CD8-positive, alpha-beta memory T cell (primary cell): ENCODE results near the gene CMSS1. TPM values are rescaled to one million over a fixed set of nuclear protein-coding genes. Genes with fewer than 3 reads are reported as not detected.
A peak's percentile ranks its signal among the peaks of the same experiment; 100 is the strongest.

ENCODE experiments used
- CTCF ChIA-PET: fragments of 350-600 bp; sonication (Branson Sonifier 250); formaldehyde crosslinking; loops from one replicate; lab custom pipeline; 2021; ENCODE audit warnings: antibody characterized with exemption; lab: Charles Lee
- POLR2A ChIA-PET: fragments of 350-600 bp; sonication (Branson Sonifier 250); formaldehyde crosslinking; loops from one replicate; lab custom pipeline; 2021; ENCODE audit warnings: antibody characterized with exemption; lab: Charles Lee
- DNase-seq, 5 donors: peaks; one replicate each; pipeline versions ENCODE4 v3.0.0 to v3.0.0-alpha.2; 2020 to 2022; ENCODE audit warnings: mixed read lengths in 1 of 5
- H3K27ac ChIP-seq: one replicate; pipeline ENCODE4 v1.7.0; 2013; ENCODE audit warnings: low read depth, mild to moderate bottlenecking, low read length, moderate library complexity
- H3K27me3 ChIP-seq: 2 replicates; pipeline ENCODE4 v1.7.0; 2013; ENCODE audit warnings: low read length, mild to moderate bottlenecking; ENCODE audit not compliant: insufficient read depth, poor library complexity, severe bottlenecking
- H3K36me3 ChIP-seq: 2 replicates; pipeline ENCODE4 v1.7.0; 2013; ENCODE audit warnings: mild to moderate bottlenecking, low read length, moderate library complexity; ENCODE audit not compliant: insufficient read depth
- H3K4me1 ChIP-seq: 2 replicates; pipeline ENCODE4 v1.7.0; 2013; ENCODE audit warnings: mild to moderate bottlenecking, low read length, moderate library complexity; ENCODE audit not compliant: insufficient read depth
- H3K4me3 ChIP-seq: 2 replicates; pipeline ENCODE4 v1.7.0; 2013; ENCODE audit warnings: mild to moderate bottlenecking, low read length
- H3K9me3 ChIP-seq: 2 replicates; pipeline ENCODE4 v1.7.0; 2013; ENCODE audit warnings: mild to moderate bottlenecking, low read length
- H3K27ac Mint-ChIP-seq, 8 donors: one replicate each; pipeline ENCODE4 v1.8.0; 2020 to 2021; ENCODE audit warnings: mixed read lengths in 8 of 8, mild to moderate bottlenecking in 6 of 8, inconsistent platforms in 3 of 8, moderate library complexity in 3 of 8
- H3K27me3 Mint-ChIP-seq, 2 donors: one replicate each; pipeline ENCODE4 v1.8.0; 2020 to 2021; ENCODE audit warnings: mixed read lengths in 2 of 2, mild to moderate bottlenecking in 1 of 2, moderate library complexity in 1 of 2
- H3K36me3 Mint-ChIP-seq, 3 donors: one replicate each; pipeline ENCODE4 v1.8.0; 2020 to 2021; ENCODE audit warnings: mixed read lengths in 3 of 3, inconsistent platforms in 1 of 3, mild to moderate bottlenecking in 1 of 3
- H3K4me1 Mint-ChIP-seq, 3 donors: one replicate each; pipeline ENCODE4 v1.8.0; 2020 to 2021; ENCODE audit warnings: mixed read lengths in 3 of 3, inconsistent platforms in 1 of 3, mild to moderate bottlenecking in 1 of 3
- H3K4me3 Mint-ChIP-seq, 7 donors: one replicate each; pipeline ENCODE4 v1.8.0; 2020 to 2021; ENCODE audit warnings: mixed read lengths in 7 of 7, mild to moderate bottlenecking in 6 of 7, moderate library complexity in 4 of 7, inconsistent platforms in 2 of 7
- H3K9me3 Mint-ChIP-seq, 5 donors: one replicate each; pipeline ENCODE4 v1.8.0; 2020 to 2022; ENCODE audit warnings: mixed read lengths in 5 of 5, mild to moderate bottlenecking in 3 of 5, moderate library complexity in 2 of 5, inconsistent platforms in 1 of 5
- polyA plus RNA-seq: library from polyadenylated mRNA; unstranded; fragments of 300-500 nt; fragmentation: Illumina TruSeq; gene quantifications from one replicate; pipeline ENCODE4 v1.2.3, GENCODE V29; 2021
- total RNA-seq, 2 experiments: library from RNA; stranded (reverse); gene quantifications; one replicate each; pipeline ENCODE4 v1.2.3, GENCODE V29; 2021

Gene CMSS1
- total and polyA plus RNA-seq, 3 experiments from 2014 or later, result 16.8 to 143 (median 140) TPM

GRCh38 chr3:99846477-99847160, 29.0 kb downstream of the CMSS1 start:
- Histone ChIP-seq H3K36me3 (no peaks in the 10 kb centered on the region), H3K9me3 (no peaks in the 10 kb centered on the region), H3K4me3 (no peak overlapping the region), H3K27ac (no peak overlapping the region), H3K27me3 (no peaks in the 10 kb centered on the region), H3K4me1 (no peaks in the 10 kb centered on the region)
- Mint-ChIP-seq H3K4me3 (no peak overlapping the region), H3K36me3 (no peaks in the 10 kb centered on the region), H3K27ac (no peak overlapping the region), H3K9me3 (no peaks in the 10 kb centered on the region), H3K27me3 (peaks cover 0 to 2% of the 10 kb centered on the region in 2 donors), H3K4me1 (peaks cover 0 to 4% (median 1%) of the 10 kb centered on the region in 3 donors)
- DNase-seq, result no peak
- ChIA-PET CTCF (interaction anchor here (1.4 to 1.9 kb wide), 2 partner anchors 15 to 38 kb away, joined by 4 to 7 read pairs; no protein-coding TSS in a partner anchor), POLR2A (no interaction called here)

DNA sequence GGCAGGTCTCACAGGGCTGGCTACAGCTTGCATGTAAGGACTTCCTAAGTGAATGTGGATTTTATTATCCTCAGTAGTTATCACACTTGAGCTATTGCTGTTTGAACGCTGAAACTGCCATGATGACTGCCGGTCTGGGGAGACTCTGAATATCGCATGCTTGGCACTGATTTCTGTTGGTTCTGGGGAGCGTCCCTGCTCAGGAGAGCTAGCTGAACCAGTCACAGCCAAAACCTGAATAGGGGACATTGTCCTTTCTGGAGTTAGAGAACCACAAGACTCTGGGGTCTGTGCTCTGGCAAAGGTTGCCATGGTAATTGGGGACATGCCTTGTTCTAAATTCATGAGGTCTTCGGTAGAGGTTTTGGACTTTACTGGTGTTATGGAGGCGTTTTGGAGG, 30.8 kb downstream of the CMSS1 start:
- ChIA-PET CTCF (interaction anchor here (1.9 kb wide), 1 partner anchor 40 kb away, joined by 4 read pairs; no protein-coding TSS in a partner anchor), POLR2A (no interaction called here)
- Mint-ChIP-seq H3K4me1 (peaks cover 0 to 1% (median 0%) of the 10 kb centered on the region in 3 donors), H3K36me3 (no peaks in the 10 kb centered on the region), H3K9me3 (no peaks in the 10 kb centered on the region), H3K27me3 (peaks cover 0 to 2% of the 10 kb centered on the region in 2 donors), H3K27ac (no peak overlapping the region), H3K4me3 (no peak overlapping the region)
- H3K4me1 ChIP-seq, result no peaks in the 10 kb centered on the region
- H3K4me3 ChIP-seq, result no peak overlapping the region
- H3K36me3 ChIP-seq, result no peaks in the 10 kb centered on the region
- no peak overlapping the region for H3K27ac ChIP-seq
- no peaks in the 10 kb centered on the region for H3K27me3 ChIP-seq
- H3K9me3 ChIP-seq, result no peaks in the 10 kb centered on the region
- no peak for DNase-seq

- Mint-ChIP-seq H3K9me3 (no peaks in the 10 kb centered on the region), H3K36me3 (peaks cover 0 to 2% (median 0%) of the 10 kb centered on the region in 3 donors)
- POLR2A ChIA-PET, result no interaction called here
These were observed 32.9 kb downstream of the CMSS1 start for GRCh38 chr3:99850608-99851007.

GRCh38 chr3:99851955-99852354, 34.3 kb downstream of the CMSS1 start:
- Histone ChIP-seq H3K4me1 (no peaks in the 10 kb centered on the region), H3K27ac (no peak overlapping the region), H3K4me3 (no peak overlapping the region), H3K27me3 (no peaks in the 10 kb centered on the region), H3K36me3 (no peaks in the 10 kb centered on the region), H3K9me3 (no peaks in the 10 kb centered on the region)
- POLR2A ChIA-PET, result no interaction called here
- H3K9me3 Mint-ChIP-seq, result no peaks in the 10 kb centered on the region
- CTCF ChIA-PET, result no interaction called here
- H3K4me3 Mint-ChIP-seq, result no peak overlapping the region
- H3K27ac Mint-ChIP-seq, result no peak overlapping the region
- peaks cover 0 to 5% of the 10 kb centered on the region in 2 donors for H3K27me3 Mint-ChIP-seq
- H3K4me1 Mint-ChIP-seq, result no peaks in the 10 kb centered on the region
- DNase-seq, result no peak
- peaks cover 0 to 4% (median 0%) of the 10 kb centered on the region in 3 donors for H3K36me3 Mint-ChIP-seq

More at GRCh38 chr3:99850608-99851007, 32.9 kb downstream of the CMSS1 start:
- Histone ChIP-seq H3K36me3 (no peaks in the 10 kb centered on the region), H3K27ac (no peak overlapping the region), H3K4me1 (no peaks in the 10 kb centered on the region), H3K9me3 (no peaks in the 10 kb centered on the region), H3K4me3 (no peak overlapping the region), H3K27me3 (no peaks in the 10 kb centered on the region)
- no peaks in the 10 kb centered on the region for H3K4me1 Mint-ChIP-seq
- CTCF ChIA-PET, result interaction anchor here (0.9 to 1.5 kb wide), 2 partner anchors 10 to 19 kb away, joined by 3 to 5 read pairs; no protein-coding TSS in a partner anchor
- H3K27ac Mint-ChIP-seq, result no peak overlapping the region
- H3K4me3 Mint-ChIP-seq, result no peak overlapping the region
- H3K27me3 Mint-ChIP-seq, result peaks cover 0 to 2% of the 10 kb centered on the region in 2 donors
- no peak for DNase-seq

DNA sequence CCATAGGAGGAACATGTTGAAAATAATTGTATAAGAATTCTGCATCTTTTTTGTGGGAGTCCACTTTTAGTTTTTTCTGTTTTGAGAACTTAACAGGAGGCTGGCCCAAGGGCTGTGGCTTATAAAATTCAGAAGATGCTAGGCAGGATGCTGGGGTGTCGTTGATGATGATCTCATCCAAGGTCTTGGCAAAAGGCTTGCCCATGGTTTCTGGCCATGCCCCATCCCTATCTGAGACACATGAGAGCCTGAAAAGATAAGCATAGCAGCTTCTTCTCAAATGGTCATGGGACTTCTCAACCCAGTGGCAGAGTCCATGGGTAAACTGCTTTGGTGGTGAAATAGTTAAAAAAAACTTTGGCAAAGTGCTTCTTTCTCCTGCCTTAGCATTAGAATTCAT, 35.2 kb downstream of the CMSS1 start:
- Mint-ChIP-seq H3K4me3 (no peak overlapping the region), H3K27me3 (peaks cover 0 to 5% of the 10 kb centered on the region in 2 donors), H3K36me3 (peaks cover 0 to 4% (median 0%) of the 10 kb centered on the region in 3 donors), H3K4me1 (no peaks in the 10 kb centered on the region), H3K9me3 (no peaks in the 10 kb centered on the region), H3K27ac (no peak overlapping the region)
- ChIA-PET POLR2A (interaction anchor here (0.6 kb wide), 1 partner anchor 410 kb away, joined by 4 read pairs; no protein-coding TSS in a partner anchor), CTCF (no interaction called here)
- no peaks in the 10 kb centered on the region for H3K4me1 ChIP-seq
- H3K36me3 ChIP-seq, result no peaks in the 10 kb centered on the region
- no peak for DNase-seq
- H3K27ac ChIP-seq, result no peak overlapping the region
- H3K4me3 ChIP-seq, result no peak overlapping the region
- H3K27me3 ChIP-seq, result no peaks in the 10 kb centered on the region
- no peaks in the 10 kb centered on the region for H3K9me3 ChIP-seq

GRCh38 chr3:99854756-99855298, 37.2 kb downstream of the CMSS1 start:
- H3K27me3 ChIP-seq, result no peaks in the 10 kb centered on the region
- no peak for DNase-seq
- H3K27ac ChIP-seq, result no peak overlapping the region
- no peaks in the 10 kb centered on the region for H3K36me3 ChIP-seq
- H3K27ac Mint-ChIP-seq, result no peak overlapping the region
- no peak overlapping the region for H3K4me3 Mint-ChIP-seq
- H3K9me3 Mint-ChIP-seq, result no peaks in the 10 kb centered on the region
- POLR2A ChIA-PET, result no interaction called here
- H3K4me1 ChIP-seq, result no peaks in the 10 kb centered on the region
- peaks cover 0 to 4% (median 0%) of the 10 kb centered on the region in 3 donors for H3K36me3 Mint-ChIP-seq
- peaks cover 0 to 4% of the 10 kb centered on the region in 2 donors for H3K27me3 Mint-ChIP-seq
- H3K9me3 ChIP-seq, result no peaks in the 10 kb centered on the region
- no peak overlapping the region for H3K4me3 ChIP-seq
- no peaks in the 10 kb centered on the region for H3K4me1 Mint-ChIP-seq
- CTCF ChIA-PET, result no interaction called here

GRCh38 chr3:99855900-99856299, 38.2 kb downstream of the CMSS1 start:
- Histone ChIP-seq H3K4me1 (no peaks in the 10 kb centered on the region), H3K36me3 (no peaks in the 10 kb centered on the region), H3K9me3 (no peaks in the 10 kb centered on the region), H3K27ac (no peak overlapping the region), H3K4me3 (no peak overlapping the region), H3K27me3 (no peaks in the 10 kb centered on the region)
- H3K36me3 Mint-ChIP-seq, result peaks cover 0 to 4% (median 0%) of the 10 kb centered on the region in 3 donors
- CTCF ChIA-PET, result no interaction called here
- no peaks in the 10 kb centered on the region for H3K9me3 Mint-ChIP-seq
- H3K4me1 Mint-ChIP-seq, result no peaks in the 10 kb centered on the region
- H3K27ac Mint-ChIP-seq, result peak overlapping the region in 1 of 8 donors; percentile 2
- POLR2A ChIA-PET, result no interaction called here
- peaks cover 0 to 4% of the 10 kb centered on the region in 2 donors for H3K27me3 Mint-ChIP-seq
- no peak for DNase-seq
- no peak overlapping the region for H3K4me3 Mint-ChIP-seq

DNA sequence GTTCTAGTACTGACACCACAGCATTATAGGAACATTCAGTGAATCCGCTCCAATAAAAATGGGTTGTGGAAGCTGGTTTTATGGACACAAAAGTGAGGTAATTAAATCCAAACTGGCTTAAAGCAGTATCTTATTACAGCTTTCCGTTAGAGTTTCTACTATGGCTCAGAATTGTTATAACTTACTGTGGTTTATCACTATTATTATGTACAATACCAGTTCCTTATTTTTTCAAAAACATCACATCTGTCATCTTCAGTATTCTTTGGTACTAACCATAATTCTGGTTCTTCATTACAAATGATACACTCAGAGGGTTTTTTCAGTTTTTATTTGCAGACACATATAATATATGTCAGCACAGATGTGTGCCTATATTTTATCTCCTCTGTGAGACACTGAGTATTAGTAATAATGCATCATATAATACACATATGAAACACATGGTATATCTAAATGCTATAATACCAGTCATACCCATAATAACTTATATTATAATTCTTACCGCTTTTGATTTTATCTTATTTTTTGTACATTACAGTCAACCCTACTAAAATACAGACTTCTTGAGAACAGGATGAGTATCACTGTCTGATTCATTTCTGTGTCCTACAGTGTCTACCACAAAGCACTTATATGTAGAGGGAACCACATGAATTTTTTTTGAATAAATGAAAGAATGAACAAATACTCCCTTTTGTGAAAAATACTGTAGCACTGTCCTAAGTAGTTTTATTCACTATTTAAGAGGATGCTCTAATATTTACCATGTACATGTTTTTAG, 39.0 kb downstream of the CMSS1 start:
- Mint-ChIP-seq H3K9me3 (no peaks in the 10 kb centered on the region), H3K27ac (no peak overlapping the region), H3K4me1 (no peaks in the 10 kb centered on the region), H3K27me3 (peaks cover 0 to 4% of the 10 kb centered on the region in 2 donors), H3K36me3 (peaks cover 0 to 4% (median 0%) of the 10 kb centered on the region in 3 donors), H3K4me3 (no peak overlapping the region)
- no peak overlapping the region for H3K4me3 ChIP-seq
- no peaks in the 10 kb centered on the region for H3K9me3 ChIP-seq
- CTCF ChIA-PET, result no interaction called here
- POLR2A ChIA-PET, result no interaction called here
- H3K36me3 ChIP-seq, result no peaks in the 10 kb centered on the region
- no peaks in the 10 kb centered on the region for H3K27me3 ChIP-seq
- DNase-seq, result no peak
- H3K27ac ChIP-seq, result no peak overlapping the region
- no peaks in the 10 kb centered on the region for H3K4me1 ChIP-seq
